HFF-Myc (cell line): ENCODE results near the gene HAGH.
A peak's percentile ranks its signal among the peaks of the same experiment; 100 is the strongest.

Source experiments
- DNase-seq: peaks from one replicate; pipeline ENCODE4 v3.0.0-alpha.2; 2011; ENCODE audit warnings: low read depth; ENCODE audit errors: extremely low read depth
- H3K4me3 ChIP-seq: replicated peaks from 2 replicates; pipeline ENCODE4 v1.5.1; 2011; ENCODE audit warnings: low read depth, mild to moderate bottlenecking, control low read depth, low read length
- TF ChIP-seq, protein P1 (sequence below): IDR thresholded peaks from 2 replicates; pipeline ENCODE4 v1.5.1; 2012; ENCODE audit warnings: mild to moderate bottlenecking, low read depth, low read length, control low read depth; ENCODE audit errors: missing control alignments

Gene HAGH

DNA sequence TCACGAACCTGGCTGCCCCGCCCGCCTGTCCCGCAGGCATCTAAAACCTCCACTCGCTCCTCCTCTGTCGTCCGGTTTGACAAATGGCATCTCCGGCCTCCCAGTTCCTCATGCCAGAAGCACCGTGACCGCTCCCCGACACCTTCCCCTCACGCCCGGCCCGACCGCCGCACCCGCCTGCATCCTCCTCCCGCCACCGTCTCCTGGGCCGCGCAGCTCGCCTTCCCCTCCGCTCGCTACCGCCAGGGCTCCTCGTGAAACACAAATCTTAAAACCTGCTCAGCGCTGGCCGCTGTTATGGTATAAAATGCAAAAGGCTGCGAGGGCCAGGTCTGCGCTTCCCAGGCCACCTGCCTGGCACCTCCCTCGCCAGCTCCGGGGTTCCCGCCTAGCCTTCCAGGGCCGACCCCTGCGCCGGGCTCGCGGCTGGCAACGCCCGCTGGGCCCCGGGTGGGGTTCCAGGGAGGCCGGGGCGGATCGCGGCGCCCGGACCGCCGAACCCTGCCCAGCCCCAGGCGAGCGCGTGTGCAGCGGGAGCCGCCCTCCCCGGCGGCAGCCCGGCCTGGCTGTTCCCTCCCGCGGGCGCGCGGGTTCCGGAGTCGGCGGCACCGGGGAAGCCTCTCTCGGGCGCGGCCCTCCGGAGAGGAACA lies 44.7 kb downstream of the HAGH start:
- TF ChIP-seq, protein P1, sequence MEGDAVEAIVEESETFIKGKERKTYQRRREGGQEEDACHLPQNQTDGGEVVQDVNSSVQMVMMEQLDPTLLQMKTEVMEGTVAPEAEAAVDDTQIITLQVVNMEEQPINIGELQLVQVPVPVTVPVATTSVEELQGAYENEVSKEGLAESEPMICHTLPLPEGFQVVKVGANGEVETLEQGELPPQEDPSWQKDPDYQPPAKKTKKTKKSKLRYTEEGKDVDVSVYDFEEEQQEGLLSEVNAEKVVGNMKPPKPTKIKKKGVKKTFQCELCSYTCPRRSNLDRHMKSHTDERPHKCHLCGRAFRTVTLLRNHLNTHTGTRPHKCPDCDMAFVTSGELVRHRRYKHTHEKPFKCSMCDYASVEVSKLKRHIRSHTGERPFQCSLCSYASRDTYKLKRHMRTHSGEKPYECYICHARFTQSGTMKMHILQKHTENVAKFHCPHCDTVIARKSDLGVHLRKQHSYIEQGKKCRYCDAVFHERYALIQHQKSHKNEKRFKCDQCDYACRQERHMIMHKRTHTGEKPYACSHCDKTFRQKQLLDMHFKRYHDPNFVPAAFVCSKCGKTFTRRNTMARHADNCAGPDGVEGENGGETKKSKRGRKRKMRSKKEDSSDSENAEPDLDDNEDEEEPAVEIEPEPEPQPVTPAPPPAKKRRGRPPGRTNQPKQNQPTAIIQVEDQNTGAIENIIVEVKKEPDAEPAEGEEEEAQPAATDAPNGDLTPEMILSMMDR, result no peak
- no peak for DNase-seq
- H3K4me3 ChIP-seq, result peak overlapping the region; percentile 80

GRCh38 chr16:1781254-1781653 lies 45.4 kb downstream of the HAGH start:
- TF ChIP-seq, protein P1, result no peak
- DNase-seq, result no peak

GRCh38 chr16:1780677-1781072 lies 46.0 kb downstream of the HAGH start:
- no peak overlapping the region for H3K4me3 ChIP-seq
- no peak for DNase-seq
- TF ChIP-seq, protein P1, result no peak

More at GRCh38 chr16:1781254-1781653, 45.4 kb downstream of the HAGH start:
- peak overlapping the region; percentile 80 for H3K4me3 ChIP-seq

DNA sequence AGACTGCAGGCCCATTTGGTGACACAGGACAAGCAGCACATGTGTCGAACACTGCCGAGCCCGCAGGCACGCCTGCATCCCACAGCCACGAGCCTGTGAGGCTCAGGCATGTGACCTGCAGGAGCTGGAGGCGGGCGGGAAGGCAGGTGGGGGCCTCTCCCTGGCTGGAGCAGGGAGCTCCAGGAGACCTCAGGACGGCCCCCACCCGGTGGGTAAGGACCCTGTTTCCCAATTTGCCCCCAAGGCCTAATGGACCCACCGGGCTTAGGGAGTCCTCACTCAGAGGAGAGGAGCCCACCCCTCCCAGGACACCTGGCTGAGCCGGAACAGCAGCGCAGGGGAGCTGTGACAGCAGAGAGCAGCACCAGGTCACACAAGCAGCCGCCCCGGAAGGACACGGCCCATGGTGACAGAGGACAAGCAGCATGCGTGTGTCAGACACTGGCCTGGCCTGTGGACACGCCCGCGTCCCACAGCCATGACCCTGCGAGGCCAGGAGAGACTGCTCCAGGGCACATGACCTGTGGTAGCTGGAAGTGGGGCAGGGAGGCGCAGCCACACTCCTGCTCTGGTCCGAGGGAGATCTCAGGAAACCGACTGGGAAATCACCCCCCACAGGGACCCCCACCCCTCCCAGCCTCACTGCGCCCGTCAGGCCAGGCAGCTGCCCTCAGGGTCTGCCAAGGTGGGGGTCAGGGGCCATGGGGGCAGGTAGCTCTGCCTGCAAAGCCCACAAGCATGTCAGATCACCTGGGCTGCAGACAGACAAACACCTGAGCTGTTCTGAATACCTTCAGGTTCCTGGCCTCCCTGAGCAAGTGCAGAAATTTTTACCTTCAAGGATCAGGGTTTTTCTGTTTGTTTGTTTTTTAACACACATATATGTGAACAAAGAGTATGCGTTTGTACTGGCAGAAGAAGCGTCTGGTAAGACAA lies 46.6 kb downstream of the HAGH start:
- H3K4me3 ChIP-seq, result no peak overlapping the region
- TF ChIP-seq, protein P1, result no peak
- DNase-seq, result no peak

- no peak overlapping the region for H3K4me3 ChIP-seq
- DNase-seq, result no peak
- TF ChIP-seq, protein P1, result no peak
Observed at GRCh38 chr16:1779234-1779701, 47.4 kb downstream of the HAGH start.

DNA sequence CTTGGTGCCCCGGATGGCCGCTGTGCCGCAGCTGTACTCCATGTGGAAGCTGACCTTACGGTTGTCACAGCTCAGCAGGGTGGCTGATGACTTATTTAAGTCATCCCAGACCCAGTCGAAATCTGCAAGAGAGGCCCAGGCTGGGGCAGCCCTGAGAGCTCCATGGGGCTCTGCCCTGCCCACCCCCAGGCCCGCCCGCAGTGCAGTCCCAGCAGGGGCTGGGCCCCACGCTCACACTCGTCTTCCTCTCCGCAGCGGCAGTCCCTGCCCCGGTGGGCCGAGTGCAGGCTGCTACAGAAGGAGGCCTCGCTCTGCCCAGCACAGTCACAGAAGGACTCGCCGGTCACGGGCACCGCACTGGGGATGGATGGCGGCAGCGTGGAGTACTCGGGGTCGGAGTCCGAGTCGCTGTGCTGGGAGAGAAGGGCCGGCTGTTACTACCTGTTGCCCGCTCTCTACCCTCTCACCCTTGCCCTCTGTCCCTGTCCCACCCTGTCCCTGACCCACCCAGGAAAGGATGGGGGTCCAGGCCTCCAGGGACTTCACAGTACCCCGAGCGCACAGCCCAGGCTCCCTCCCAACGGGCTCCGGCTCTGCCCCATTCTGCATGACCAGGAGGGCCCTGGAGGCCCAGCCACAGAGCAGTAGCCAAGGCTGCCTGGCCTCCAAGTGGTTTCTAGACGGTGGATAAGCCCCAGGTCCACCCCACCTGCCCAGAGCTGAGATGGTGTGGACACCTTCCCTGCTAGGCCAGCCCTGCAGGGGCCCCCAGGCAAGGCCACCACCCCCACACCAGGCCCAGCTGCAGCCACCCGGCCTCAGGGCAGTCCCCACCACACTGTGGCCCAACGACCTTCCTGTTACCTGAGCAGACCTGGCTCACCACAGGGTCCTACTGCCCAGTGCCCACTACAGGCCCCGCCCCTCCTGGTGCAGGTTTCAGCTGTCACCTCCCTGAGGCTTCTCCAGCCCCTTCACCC lies 48.1 kb downstream of the HAGH start:
- no peak overlapping the region for H3K4me3 ChIP-seq
- TF ChIP-seq, protein P1, result no peak
- DNase-seq, result no peak
